Retina (tissue), 1 donor: Measurements from ENCODE around the gene PACSIN1.
A peak's percentile ranks its signal among the peaks of the same experiment; 100 is the strongest.

Experiments
- DNase-seq: peaks from one replicate; pipeline ENCODE4 v3.0.0-alpha.2; 2016

PACSIN1 gene

GRCh38 chr6:34547701-34548644, 82.1 kb downstream of the PACSIN1 start:
- no peak for DNase-seq

GRCh38 chr6:34549026-34549803, 83.3 kb downstream of the PACSIN1 start:
- no peak for DNase-seq

- DNase-seq = no peak
These were observed 83.9 kb downstream of the PACSIN1 start for GRCh38 chr6:34549804-34550202.

GRCh38 chr6:34551720-34552119, 85.8 kb downstream of the PACSIN1 start:
- DNase-seq = no peak

- no peak for DNase-seq
These were observed 86.7 kb downstream of the PACSIN1 start for GRCh38 chr6:34552620-34553019.

DNA sequence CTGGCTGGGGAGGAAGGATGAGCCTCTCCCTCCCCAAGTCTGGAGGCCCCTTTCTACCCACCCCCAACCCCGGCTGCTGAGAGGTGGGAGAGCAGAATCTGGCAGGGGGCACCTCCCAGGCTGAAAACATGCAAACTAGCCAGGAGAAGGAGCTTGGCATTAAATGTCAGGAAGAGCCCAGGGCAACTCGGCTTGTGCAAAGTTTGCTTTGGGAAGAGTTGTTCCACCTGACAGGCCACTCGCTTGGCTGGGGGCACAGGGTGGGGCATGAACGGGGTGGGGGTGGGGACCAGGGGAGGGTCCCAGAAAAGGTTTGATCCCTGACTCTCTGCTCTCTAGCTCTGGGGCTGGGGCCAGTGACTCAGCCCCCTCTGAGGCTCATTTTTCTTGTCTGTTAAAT, 87.3 kb downstream of the PACSIN1 start:
- DNase-seq = no peak

GRCh38 chr6:34553750-34554149, 87.9 kb downstream of the PACSIN1 start:
- DNase-seq = no peak

DNA sequence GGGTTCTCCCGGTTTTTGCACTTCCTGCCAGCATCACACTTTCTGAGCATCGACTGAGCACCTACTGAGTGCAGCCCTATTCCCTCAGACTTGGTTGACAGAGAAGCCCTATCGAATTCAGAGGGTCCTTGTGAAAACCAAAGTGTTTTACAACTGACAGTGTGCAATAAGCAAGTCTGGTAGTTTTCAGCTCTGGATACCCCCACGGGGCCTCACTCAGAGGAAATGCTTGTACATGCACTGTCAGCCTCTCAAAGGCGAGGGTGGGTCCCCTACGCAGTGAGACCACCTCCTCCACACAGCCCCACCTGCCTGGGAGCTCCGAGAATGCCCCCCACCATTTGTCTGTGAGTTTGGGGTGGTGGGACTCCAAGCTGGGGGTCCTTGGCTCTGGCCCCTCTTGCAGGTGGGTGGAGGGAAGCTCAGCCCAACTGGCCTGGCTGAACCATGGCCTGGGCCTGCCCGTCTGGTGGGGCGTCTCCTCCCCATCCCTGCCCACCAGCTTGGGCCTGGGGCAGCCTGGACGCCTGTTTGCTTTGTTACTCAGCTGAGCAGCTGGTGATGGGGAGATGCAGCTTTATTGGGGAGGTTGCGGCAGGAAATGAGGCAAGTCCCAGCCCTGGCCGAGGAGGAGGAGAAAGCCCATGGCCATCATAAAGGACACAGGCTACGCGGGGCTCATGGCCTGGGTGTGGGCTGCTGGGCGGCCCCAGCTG, 88.6 kb downstream of the PACSIN1 start:
- DNase-seq = no peak

DNA sequence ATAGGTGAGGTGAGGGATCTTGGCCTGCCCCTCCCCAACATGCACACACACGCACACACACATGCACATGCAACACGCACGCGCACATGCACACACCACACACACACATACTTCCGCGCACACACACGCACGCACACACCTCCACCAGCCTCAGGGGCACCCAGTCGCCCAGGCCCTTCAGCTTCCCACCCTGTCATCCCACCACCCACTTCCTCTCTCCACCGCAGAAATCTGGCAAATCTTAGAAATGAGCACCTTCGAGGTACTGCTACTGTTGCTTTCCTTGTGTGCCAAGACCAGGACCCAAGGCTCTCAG, 89.1 kb downstream of the PACSIN1 start:
- DNase-seq = no peak

DNA sequence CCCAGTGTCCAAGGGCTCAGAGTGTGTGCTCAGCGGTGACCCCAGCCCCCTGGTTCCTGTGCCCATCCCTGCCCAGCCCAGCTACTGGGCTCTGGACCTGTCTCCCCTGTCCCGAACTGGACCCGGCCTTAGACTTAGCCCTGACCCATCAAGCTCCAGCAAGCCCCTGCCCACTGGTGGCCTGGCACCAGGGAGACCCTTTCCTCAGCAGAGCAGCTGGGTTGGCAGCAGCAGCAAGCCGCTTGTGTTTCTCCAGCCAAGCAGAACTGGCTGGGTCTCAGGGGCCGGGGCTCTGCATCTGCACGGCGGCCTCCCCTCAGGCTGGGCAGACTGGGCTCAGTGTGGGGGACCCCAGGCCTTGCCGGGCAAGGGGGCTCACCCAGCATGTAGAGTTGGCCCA, 89.5 kb downstream of the PACSIN1 start:
- DNase-seq = no peak

DNA sequence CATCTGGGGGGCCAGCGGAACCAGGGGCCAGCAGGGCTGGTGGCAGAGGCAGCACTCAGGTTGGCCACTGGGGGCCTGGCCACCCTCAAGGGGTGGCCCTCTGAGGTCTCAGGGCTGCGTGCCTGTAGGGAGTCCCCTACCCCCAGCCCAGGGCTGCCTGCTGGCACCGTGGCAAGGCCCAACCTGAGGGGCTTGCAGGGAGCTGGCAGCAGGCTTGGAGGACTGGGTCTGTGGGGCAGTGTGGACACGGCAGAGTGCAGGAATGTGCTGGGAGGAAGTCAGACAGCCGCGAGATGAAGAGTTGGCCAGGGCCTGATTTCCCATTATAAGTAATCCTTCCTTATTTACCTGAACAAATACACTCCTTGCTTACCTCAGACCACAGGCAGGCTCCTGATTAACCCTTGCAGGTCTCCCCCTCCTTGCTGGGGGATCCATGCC, 90.2 kb downstream of the PACSIN1 start, which contains the start of gene SPDEF:
Gene SPDEF (minus strand): TSS at position 299 of the 441 bp plus-strand sequence. CDS start 11,874 bp downstream, outside the sequence.
- no peak for DNase-seq

- no peak for DNase-seq
These were observed 90.6 kb downstream of the PACSIN1 start for GRCh38 chr6:34556493-34556892.

- no peak for DNase-seq
These were observed 91.4 kb downstream of the PACSIN1 start for GRCh38 chr6:34557228-34557627.

DNA sequence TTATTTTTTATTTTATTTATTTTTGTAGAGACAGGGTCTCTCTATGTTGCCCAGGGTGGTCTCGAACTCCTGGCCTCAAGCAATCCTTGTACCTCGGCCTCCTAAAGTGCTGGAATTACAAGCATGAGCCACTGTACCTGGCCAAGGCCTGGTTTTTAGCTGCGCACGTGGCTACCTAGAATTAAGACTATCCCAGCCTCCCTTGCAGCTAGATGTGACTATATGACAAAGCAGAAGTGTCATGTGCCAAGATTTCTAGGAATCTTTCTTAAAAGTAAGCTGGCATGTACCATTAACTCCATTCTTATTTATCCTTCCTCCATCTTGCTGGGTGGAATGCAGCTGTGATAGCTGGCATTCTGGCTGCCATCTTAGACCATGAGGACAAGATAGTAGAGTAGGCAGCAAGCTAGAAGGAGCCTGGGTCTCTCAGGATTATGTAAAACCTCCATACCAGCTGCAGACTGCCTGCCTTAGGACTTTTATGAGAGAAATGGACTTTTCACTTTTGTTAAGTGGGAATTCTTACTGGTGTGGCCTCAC, 92.4 kb downstream of the PACSIN1 start:
- DNase-seq = no peak

DNA sequence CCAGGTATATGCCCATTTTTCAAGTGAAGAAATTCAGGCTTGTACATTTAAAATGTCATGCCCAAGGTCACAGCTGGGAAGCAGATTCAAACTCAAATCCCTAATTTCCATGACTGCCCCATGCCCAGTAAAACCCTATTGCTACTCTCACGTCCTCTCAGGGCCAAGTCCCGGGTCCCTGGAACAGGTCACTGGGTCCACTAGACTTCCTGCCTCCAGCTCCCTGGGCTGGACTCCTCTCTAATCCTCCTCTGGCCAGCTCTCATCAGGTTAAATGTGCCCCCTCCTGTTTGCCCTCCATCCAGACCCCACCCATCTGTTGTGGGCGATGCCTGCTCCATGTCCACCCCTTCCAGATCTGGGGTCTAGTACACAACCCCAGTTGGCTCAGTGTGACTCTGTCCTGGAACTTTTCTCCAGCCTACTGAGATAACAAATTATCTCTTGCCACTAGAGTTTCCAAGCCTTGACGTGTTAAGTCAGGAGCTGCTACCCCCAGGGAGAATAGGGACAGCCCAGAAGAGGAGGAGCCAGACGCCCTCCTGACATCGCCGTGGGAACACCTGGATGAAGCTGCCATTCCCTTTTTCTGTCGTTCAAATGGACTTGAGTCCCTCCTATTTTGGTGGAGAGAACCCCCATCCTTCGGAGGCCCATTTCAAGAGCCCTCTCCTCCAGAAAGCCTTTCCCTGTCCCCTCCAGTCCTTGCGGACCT, 93.9 kb downstream of the PACSIN1 start:
- no peak for DNase-seq

DNA sequence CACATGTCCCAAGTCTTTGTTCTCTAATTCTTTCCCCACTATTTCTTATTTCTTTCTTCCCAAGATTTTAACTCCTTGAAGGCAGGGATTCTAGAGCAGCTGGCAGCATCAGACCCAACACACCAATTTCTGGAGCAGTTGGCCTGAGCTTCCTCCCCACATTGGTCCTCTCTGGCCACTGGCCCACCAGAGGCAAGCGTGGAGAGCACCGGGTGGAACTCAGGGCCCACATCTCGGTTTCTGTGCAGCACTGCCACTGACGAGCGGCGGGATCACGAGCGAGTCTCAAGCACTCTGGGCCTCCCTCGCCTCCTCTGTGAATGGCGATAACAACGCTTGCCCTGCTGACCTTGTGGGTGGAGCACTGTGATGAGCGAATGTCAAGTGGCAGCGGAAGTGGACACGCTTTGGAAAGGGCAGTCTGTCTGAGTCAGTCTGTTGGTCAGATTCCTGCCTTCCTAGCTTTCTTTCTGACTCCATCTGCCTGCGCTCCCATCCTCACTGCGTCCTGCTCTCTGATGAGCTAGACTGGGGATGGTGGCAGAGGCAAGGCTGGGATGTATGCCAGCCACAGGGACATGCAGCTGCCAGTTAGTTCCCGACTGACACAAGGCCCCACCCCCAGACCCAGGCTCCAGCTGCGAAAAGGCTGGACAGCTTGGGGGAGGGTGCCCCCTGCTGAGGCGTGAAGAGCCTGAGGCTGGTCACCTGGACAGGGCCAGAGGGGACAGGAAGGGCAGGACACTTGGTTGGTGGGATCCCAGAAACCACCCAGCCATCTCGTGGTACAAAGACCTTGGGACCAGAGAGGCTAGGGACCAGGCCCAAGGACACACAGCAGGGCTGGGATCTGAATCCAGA, 94.7 kb downstream of the PACSIN1 start:
- peak; percentile 35 for DNase-seq

- no peak for DNase-seq
These were observed 95.3 kb downstream of the PACSIN1 start for GRCh38 chr6:34561227-34561530.

- DNase-seq = no peak
These were observed 96.5 kb downstream of the PACSIN1 start for GRCh38 chr6:34562350-34562749.

GRCh38 chr6:34562861-34563512, 97.1 kb downstream of the PACSIN1 start:
- DNase-seq = no peak

DNA sequence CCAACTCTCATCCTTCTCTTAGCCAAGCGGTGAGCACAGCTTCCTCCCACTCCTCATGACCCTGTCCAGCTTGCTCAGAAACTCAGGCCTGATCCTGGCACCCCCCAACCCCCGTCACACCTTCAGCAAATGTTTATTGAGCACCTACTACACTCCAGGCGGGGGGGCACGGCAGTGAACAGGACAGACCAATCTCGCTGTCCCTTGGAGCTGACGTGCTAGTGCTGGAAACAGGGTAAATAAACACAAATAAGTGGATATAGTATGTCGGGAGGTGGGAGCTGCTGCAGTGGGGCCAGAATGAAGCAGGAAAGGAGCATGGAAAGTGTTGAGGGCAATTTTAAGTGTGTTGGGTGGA, 97.6 kb downstream of the PACSIN1 start:
- no peak for DNase-seq

GRCh38 chr6:34564181-34564580, 98.3 kb downstream of the PACSIN1 start:
- DNase-seq = no peak
